GM21423 (cell line): ENCODE measurements around the gene MKNK1.

Experiments
- ATAC-seq: cut with Tn5 transposase; IDR thresholded peaks from one replicate; pipeline ENCODE4 v1.9.1; 2021; ENCODE audit warnings: mild to moderate bottlenecking, moderate library complexity; ENCODE audit not compliant: unreplicated experiment

MKNK1 gene

DNA sequence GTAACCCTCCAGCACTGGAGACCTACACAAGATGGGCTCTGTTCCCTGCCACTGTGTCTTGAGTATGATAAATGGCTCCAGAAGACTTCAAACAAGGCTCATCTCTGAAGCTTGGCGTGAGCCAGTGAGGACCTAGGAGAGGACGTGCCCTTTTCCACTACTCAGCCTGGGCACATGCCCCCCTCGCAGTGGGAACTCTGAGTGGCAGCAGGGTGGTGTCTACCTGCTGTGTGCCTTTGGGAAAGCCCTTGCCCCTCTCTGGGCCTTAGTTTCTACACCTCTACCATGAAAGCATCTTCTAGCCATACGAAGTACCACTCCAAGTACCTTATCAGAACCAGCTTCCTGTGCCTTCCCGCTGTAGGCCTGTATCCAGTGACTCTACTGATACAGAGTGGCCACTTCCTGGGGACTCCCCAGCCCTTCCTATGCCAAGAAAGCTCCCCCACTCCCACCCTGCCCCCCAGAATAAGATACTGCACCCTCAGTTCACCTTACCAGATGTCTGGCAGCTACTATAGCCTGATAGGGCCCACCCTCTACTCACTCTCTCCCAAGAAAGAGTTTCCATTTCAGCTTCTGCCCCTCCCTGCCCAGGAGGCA is 15.7 kb upstream of the MKNK1 start:
- no peak for ATAC-seq

DNA sequence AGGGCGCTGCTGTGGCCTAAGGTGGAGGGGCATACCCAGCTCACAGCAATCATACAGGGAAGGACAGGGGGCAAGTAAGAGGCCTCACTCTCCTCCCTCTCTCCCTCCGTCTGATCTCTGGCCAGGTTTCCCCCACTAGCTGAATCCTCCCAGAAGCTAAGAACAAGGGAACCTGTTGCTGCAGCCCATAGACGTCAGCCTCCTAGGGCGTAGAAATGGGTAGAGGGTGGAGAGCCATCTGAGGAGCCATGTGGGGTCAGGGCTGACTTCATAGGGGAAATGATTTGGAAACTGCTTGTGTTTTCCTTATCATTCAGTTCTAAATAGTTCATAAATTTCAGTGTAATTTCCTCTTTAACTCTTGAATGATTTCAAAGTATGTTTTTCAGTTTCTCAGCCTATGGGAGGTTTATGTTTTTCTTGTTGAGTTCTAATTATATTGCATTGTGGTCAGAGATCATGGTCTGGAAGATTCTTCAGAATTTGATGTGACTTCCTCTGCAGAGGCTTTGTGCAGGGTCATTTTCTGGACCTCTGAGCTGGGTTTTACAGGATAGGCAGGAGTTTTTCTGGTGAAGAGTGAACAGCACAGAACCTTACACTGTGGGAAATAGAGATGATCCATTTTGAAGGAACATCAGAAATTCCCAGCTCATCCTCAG is 14.8 kb upstream of the MKNK1 start:
- no peak for ATAC-seq

DNA sequence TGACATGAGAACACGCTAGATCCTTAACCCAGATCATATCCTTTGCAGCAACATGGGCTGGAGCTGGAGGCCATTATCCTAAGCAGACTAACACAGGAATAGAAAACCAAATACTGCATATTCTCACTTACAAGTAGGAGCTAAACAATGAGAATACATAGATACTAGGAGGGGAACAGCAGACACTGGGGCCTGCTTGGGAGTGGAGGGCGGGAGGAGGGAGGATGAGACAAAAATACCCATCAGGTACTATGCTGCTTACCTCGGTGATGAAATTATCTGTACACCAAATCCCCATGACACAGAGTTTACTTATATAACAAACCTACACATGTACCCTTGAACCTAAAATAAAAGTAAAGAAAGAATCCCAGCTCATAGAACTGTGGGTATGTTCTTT is 13.8 kb upstream of the MKNK1 start:
- ATAC-seq = no peak

DNA sequence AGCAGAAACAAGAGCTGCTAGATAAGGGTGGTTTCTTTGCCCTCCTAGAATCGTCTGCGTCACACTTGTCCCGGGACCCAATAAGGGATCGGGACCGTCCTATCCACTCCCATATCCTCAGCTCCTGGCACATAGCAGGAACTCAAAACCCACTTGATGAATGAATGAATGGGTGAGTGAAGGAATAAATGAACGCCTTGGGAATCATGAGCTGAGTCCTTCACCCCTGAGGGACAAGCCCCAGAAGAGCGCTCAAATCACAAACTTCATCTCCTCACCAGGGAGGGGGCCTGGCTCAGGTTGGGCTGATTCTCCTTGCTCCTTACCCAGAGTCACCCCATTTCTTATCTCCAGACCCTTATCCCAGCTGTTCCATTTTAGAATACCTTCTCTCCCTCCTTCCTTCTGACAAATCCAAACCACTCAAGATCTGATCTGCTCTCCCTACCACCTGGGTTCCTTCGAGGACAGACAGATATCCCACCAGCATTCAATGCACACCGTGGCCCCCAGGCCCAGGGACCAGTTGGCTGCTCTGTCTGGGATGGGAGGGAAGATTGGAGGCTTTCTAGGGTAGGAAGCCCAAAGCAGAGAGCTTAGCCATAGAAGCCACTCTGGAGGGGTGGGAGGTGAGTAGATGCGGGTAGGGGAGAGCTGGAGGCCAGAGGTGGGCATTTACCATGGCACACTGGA is 13.2 kb upstream of the MKNK1 start:
- ATAC-seq = no peak

DNA sequence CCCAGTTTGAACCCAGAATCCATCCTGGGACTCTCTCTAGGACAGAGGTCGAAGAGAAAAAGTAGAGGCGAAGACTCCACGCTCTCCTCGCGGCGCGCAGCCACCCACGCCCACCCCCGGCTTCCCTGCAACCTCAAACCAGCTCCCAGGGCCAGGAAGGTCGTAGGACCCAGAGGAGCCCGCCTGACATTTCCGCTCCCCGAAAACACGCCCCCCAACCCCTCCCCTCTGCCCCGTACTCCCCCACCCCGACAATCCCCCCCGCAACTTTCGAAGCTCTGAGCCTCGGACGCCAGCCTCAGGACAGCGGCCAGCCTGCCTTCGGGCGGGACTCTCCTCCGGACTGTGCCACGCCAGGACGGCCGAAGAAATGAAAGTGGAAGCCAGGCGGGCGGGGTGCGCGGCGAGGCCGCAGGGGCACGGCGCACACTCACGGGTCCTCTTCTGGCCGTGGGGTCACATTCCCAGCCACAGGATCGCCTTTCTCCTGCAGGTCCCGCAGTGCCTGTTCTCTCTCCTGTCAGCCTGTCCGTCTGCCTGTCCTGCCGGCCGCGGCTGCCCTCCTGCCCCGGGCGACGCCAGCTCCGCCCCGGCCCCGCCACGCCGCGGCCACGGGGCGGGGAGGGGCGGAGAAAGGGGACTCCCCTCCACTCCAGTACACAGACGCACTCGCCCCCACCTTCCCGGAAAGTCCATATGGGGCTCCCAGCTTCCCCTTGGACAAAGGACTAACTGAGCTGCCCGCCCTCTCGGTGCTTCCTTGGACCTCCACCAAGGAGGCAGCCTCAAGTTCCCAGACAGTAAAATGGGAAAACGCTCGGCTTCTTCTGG is 12.4 kb upstream of the MKNK1 start, which contains the start of gene MOB3C:
MOB3C (minus strand) TSS at position 535 of the 831 bp plus-strand sequence. CDS start 3,490 bp downstream, outside the sequence.
- peak; percentile 74 for ATAC-seq

DNA sequence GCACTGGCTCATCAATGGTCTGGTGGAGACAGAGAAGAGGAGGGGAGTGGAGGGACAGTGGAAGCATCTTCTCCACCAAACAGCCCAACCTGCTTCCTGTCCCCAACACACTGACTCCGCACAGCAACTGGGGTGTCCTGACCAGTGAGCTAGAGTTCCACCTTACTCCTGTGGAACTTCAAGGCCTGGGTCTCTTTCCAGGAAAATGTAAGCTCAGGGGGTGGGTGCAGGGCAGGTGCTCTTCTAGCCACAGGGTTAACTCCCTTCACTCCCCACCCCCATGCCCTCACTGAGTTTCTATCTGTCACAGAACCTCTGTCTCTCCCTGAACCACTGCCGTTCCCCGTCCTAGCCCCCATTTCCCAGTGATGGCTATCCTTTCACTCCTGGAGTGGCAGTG is 11.7 kb upstream of the MKNK1 start:
- ATAC-seq = no peak

DNA sequence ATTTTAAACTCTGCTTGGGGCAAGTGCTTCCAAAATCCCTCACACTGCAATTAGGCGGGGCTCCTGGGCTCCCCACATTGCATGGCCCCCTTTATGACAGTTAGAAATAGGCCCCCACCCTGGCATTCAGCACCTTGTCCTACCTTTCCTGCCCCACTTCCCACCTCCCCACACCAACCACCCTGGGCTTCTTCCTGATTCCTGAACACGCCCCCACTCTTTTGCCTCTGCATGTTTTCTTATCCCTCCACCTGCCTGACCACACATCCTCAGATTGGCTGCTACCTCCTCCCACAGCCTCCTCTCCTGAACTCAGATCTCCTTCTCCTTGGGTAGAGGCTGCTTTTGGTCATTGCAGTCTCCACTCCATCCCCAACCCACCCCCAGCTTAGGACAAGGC is 11.0 kb upstream of the MKNK1 start:
- no peak for ATAC-seq

DNA sequence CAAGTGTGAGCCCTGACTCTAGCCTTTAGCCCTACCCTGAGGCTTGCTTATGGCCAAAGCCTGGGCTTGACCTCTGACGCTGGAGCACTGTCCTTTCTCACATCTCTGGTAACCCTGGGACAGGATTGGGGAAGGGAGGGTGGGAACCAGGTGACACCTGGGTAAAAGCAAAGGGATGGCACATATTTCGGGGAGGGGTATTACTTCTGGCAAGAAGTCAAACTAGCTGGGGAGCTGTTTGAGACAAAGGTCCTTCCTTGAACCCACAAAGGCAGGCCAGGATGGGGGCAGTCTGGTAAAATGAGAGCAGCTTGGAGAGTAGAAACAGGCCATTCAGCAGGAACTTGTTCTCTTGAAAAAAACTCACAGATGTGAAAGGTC is 10.5 kb upstream of the MKNK1 start:
- no peak for ATAC-seq

DNA sequence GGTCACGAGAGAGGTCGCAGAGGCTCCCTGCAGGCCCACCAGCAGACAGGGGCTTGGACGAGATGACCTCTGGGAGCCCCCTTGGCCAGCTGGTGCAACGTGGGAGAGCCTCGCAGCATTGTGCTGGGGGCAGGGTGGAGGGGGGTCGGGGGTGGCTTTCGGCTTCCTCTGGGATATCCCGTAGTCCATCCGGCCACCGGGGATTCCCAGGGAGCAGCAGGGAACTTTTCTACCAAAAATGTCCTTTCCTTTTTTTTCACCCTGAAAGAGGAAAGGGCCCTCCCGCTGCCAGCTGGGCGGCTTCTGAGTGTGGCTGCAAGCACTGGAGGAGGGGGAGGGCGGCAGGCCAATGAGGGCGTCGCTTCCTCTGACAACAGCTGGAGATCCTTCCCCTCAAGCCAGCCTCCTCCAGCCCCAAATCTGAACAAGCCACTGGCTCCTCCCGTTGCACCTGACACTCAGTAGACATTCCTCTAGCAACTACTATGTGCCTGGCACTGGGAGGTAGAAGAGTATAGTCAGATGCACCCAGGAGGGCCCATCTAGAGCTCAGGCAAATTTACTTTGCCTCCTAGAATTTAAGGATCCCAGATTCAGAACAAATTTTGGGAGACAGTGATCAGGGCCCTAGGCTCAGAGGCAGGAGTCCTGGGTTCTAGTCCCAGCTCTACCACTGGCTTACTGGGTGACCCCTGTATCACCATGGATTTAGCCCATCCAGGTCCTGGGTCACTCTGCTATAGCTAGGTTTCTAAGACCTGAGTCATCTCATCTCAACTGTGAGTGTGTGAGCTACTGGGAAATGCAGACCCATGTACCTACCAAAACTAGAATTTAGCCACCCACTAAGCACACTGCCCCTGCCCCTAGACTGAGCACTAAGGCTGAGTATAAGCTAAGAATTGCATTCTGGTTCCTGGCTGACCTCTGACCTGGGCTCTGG is 9.9 kb upstream of the MKNK1 start:
- peak; percentile 57 for ATAC-seq

DNA sequence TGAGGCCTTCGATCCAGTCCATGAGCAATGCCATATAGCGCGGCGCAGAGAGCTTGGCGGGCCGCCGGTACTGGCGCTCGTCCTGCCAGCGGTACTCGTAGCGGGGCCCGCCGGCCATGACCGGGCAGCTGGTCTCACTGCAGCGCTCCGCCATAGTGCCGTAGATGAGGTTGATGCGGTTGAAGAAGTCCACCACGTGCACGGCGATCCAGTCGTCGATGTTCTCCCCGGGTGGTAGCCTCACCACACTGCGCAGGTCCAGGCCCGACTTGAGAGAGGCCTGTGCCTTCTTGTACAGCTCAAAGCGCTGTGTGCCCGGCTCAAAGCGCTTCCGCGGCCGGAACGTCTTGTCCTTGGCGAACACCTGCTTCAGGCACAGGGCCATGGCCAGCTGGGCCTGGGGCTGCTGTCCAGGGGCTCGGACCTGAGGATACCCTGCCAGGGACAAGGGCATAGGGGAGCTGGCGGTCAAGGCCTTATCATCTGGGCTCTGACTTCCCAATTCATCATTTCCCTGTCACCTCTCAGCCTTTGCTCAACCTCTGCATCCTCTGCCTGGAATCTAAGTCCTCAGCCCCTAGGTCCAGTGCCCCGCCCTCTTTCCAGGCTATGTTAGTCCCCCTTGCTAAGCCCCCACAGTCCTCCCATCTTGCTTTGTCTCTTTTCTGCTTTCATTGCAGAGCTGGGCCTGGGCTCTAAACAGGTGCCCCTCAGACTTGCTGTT is 9.0 kb upstream of the MKNK1 start:
- ATAC-seq = no peak

DNA sequence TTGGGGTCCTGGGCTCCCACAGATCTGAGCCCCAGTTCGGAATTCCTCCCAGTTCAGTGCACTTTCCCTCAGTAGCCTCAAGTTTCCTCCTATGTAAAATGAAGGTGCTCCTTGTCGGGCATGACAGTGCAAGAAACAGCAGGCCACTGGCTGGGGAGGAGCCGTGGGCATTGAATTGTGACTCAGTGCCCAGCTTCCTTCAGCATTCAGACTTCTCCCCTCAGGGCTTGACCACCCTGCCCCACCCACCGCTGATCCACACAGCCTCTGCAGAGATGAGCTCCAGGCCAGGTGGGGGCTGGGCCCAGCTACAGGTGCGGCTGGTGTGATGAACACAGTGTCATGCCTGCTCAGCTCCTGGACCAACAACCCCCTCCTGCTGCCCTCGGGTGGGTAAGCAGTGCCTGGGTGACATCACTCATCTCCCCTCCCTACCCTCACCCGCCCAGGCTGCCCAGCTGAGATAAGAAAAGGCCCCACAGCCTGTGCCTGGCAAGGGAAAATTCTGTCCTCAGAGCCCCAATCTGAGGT is 7.7 kb upstream of the MKNK1 start:
- ATAC-seq = no peak

DNA sequence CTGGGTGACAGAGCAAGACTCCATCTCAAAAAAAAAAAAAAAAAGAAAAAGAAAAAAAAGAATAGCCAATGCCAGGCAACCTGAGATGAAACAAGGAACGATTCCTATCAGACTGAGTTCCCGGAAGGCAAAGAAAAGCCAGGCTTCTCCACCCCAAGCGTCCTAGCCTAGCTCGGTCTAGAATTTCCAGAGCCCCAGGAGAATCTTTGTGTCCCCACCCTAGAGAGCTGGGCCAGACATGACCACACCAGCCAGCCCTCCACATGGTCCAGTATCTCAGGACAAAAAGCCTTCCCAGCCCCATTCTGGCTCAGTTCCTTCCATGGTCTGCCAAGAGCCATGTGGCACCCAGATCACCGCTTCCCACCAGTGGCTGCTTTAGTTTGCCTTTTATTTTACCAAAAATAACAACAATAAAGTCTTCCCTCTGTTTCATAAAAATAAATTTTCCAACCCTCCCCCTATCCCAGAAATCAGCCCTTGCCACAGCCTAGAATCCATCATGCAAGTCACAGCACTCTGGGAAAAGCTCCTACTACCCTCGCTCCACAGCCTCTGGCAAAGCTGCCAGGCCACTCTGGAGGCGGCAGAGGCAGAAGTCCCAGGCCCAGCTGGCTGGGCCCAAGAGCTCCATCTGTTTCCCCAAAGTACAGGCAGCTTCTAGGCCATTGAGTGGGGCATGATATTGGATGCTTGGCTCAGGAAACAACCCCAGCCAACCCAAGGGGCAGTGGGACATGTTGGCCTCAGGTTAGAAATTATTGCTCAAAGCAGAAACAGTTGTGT is 3.5 kb upstream of the MKNK1 start:
- no peak for ATAC-seq

DNA sequence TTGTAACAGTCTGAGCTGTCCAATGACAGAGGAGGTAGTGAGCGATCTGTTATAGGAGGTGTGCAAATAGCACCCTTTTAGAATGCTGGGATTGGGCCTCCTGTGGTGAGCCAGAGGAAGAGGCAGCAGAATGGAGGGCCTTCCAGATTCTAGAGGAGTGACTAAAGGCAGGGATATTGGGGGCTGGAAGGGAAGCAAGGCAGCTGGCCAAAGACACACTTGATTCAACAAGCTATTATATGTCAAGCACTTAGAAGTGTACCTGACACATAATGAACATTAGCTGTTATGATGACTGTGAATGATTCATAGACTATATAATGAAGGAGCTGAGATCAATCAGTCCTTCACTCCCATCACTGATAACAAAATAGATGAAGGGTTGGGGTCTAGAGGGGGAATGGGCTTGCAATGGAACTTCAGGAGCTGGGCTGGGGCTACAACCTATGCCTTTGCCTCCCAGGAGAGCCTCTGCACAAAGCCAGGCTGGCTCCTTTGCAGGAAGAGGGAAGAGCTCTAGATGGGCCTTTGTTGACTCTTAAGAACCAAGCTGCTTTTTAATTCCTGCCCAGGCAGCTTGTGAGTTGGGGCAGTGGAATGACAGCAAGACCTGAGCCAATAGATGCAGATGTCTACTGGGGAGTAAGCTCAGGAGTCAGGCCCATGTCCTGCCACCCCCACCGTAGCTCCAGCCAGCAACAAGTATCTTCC is 2.3 kb upstream of the MKNK1 start:
- no peak for ATAC-seq

DNA sequence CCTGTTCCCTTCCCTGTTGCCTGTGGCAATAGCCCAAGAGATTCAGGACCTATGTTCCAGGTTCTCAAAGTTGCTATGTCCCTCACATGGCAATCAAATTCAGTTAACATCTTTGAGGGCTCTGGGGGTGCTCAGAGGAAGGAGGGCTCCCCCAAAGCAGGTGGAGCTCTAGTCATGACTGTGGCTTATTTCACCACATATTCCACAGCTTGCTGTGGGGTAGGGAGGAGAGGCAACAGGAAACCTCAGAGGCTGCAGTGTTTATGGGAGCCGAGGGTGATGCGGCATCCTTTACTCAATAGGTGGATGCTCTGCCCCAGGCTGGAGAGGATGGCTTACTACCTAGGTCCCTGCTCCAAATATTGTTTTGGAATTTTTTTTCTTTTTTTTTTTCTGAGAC is 1.2 kb upstream of the MKNK1 start:
- no peak for ATAC-seq

DNA sequence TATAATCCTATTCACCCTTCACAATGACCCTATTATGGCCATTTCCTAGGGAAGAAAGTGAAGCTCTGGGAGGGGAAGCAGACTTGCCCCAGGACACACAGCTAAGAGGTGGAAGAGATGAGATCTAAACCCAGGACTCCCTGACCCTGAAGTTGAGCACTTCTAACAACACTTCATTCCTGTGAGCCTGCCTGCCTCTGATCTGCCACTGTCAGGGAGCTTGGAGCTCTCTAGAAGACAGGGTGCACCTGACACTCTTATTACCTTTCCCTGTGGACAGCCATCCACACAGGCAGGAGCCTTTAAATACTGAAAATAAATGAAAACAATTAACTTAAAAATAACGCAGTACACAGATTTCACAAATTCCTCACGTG is 599 bp downstream of the MKNK1 start:
- ATAC-seq = peak; percentile 3

DNA sequence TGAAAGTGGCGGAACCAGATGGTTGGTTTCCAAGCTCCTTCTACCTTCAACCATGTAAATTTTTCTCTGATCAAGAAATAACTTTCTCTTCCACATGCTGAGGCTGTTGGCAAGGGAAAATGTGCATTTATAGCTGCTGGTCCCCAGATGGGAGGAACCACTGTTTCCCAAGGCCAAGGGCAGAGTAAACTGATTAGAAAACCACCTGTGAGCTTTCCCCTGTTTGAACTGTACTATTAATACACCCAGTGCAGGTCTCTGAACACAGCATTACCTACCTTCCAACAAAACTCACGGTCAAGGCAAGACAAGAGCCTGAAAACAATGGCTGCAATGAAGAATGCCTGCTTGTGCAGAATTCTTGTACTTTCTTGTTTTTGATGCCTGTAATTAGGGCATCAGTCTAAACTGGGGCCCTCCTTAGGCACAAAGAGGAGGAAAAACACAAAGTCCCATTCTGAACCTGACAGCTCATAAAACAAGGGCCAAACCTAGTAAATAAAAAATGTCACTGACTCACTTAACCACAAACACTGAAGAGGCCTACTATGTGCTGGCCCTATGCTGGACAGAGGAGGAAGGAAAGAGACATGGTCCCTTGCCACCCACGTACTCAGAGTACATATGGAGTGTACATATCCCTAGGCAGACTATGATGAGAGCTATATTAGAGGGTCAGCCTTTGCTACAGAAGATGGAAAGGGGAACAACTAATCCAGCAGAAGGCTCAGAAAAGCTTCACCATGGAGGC is 2.6 kb downstream of the MKNK1 start:
- ATAC-seq = no peak
